Measurements from ENCODE around the gene SUMO3.

DNA sequence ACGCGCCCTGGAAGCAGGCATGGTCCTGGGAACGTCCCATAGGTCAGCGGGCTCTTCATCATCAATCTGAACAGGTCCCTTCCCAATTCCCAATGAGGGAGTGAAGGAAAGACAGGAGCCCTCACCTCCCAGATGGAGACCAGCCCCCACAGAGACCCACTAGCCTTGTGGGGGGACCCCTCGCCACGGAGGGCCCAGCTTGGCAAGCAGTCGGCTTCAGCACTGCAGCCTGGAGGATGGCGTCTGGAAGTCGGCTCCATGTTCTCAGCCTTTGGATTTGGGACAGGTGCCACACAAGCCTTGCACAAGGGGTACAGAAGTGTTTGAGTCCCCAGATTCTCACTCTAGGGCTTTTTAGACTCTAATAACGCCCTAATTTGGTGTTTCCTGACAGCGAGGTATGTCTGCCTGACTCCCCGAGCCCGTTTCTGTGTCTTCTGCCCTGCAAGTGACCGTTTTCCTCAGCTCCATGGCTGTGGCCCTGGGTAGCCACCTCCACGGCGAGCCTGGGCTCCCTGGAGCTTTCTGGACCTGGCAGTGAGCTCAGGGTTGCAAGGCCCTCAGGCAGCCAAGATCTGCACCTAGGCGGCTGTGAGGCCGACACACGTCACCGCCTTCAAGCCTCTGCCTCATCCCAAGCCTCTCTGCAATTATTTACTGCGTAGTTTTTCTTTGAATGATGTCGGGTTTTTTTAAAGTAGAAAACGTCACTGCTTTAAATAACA, 25.0 kb upstream of the SUMO3 start:
- TF ChIP-seq, protein P1, sequence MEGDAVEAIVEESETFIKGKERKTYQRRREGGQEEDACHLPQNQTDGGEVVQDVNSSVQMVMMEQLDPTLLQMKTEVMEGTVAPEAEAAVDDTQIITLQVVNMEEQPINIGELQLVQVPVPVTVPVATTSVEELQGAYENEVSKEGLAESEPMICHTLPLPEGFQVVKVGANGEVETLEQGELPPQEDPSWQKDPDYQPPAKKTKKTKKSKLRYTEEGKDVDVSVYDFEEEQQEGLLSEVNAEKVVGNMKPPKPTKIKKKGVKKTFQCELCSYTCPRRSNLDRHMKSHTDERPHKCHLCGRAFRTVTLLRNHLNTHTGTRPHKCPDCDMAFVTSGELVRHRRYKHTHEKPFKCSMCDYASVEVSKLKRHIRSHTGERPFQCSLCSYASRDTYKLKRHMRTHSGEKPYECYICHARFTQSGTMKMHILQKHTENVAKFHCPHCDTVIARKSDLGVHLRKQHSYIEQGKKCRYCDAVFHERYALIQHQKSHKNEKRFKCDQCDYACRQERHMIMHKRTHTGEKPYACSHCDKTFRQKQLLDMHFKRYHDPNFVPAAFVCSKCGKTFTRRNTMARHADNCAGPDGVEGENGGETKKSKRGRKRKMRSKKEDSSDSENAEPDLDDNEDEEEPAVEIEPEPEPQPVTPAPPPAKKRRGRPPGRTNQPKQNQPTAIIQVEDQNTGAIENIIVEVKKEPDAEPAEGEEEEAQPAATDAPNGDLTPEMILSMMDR (IDR thresholded peaks at IDR 0.05), result no peak
- no peak for TF ChIP-seq MXI1 (IDR thresholded peaks at IDR 0.05; ENCODE audit: low read depth, low read length)
- TF ChIP-seq, protein P2, sequence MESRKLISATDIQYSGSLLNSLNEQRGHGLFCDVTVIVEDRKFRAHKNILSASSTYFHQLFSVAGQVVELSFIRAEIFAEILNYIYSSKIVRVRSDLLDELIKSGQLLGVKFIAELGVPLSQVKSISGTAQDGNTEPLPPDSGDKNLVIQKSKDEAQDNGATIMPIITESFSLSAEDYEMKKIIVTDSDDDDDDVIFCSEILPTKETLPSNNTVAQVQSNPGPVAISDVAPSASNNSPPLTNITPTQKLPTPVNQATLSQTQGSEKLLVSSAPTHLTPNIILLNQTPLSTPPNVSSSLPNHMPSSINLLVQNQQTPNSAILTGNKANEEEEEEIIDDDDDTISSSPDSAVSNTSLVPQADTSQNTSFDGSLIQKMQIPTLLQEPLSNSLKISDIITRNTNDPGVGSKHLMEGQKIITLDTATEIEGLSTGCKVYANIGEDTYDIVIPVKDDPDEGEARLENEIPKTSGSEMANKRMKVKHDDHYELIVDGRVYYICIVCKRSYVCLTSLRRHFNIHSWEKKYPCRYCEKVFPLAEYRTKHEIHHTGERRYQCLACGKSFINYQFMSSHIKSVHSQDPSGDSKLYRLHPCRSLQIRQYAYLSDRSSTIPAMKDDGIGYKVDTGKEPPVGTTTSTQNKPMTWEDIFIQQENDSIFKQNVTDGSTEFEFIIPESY (IDR thresholded peaks at IDR 0.05; ENCODE audit: borderline replicate concordance, low read depth), result no peak
- no peak for TF ChIP-seq RAD21 (IDR thresholded peaks at IDR 0.05; ENCODE audit: low read length)
- no peak for TF ChIP-seq EZH2phosphoT487 (IDR thresholded peaks at IDR 0.05; ENCODE audit: borderline replicate concordance, low read depth)
- TF ChIP-seq MEF2A (IDR thresholded peaks at IDR 0.05; ENCODE audit: borderline replicate concordance, low read depth), result no peak
- TF ChIP-seq, protein P3, sequence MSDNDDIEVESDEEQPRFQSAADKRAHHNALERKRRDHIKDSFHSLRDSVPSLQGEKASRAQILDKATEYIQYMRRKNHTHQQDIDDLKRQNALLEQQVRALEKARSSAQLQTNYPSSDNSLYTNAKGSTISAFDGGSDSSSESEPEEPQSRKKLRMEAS (IDR thresholded peaks at IDR 0.05; ENCODE audit: low read depth), result no peak
- TF ChIP-seq GATA2 (CRISPR knock-in tag; IDR thresholded peaks at IDR 0.05), result no peak
- no peak for TF ChIP-seq FOSL2 (IDR thresholded peaks at IDR 0.05; ENCODE audit: borderline replicate concordance, low read depth)
- TF ChIP-seq NFIC (IDR thresholded peaks at IDR 0.05; ENCODE audit: borderline replicate concordance), result no peak

All from SK-N-SH (cell line).